Fibroblast of the aortic adventitia (primary cell): ENCODE results near the gene CCNO. TPM values are rescaled to one million over a fixed set of nuclear protein-coding genes. Genes with fewer than 3 reads are reported as not detected.

ENCODE experiments used
- DNase-seq: peaks from one replicate; pipeline ENCODE4 v3.0.0-alpha.2; 2010; ENCODE audit warnings: low read depth
- H3K4me3 ChIP-seq: 2 replicates; pipeline ENCODE4 v1.5.1; 2011; ENCODE audit warnings: low read depth, mild to moderate bottlenecking, control low read depth, low read length, moderate library complexity
- total RNA-seq: library from RNA; depleted of rRNA; stranded (reverse); fragments of >200 nt; gene quantifications from 2 replicates; pipeline ENCODE4 v1.2.3, GENCODE V29; 2012; ENCODE audit warnings: low replicate concordance
- TF ChIP-seq, protein P1 (sequence below): IDR thresholded peaks from 2 replicates; pipeline ENCODE4 v1.5.1; 2011; ENCODE audit warnings: mild to moderate bottlenecking, low read length, control low read depth, inconsistent platforms; ENCODE audit not compliant: insufficient read depth

CCNO gene
- total RNA-seq, 1 donor: 0.18 TPM

DNA sequence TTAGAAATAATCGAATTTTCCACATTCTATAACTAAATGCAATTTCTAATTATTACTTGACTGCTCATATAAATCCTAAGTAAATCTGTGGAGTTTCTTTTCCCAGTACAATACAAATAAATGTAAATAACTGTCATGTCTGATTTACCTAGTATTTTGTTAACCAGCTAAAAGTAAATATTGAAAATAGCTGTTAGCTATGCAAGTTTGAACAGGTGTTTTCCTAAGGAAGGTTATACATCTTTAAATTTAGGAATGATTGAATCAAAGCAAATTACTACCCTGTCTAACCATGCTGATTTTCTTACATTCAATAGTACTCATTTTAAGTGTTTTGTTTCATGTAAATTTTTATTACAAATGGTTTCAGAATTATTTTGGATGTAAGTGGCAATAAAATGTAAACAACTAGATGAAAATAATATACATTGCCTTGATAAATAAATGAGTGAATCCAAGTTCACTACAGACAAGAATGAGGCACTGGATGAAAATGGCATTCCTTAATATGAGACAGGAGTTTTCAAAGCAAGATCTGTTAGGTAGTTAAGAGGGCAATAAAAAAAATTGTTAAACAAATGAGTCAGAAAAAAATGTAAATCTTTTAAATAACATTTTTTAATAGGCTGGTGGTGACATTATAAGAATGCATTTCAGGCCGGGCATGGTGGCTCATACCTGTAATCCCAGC is 22.1 kb downstream of the CCNO start:
- H3K4me3 ChIP-seq: no peak overlapping the region
- TF ChIP-seq, protein P1, sequence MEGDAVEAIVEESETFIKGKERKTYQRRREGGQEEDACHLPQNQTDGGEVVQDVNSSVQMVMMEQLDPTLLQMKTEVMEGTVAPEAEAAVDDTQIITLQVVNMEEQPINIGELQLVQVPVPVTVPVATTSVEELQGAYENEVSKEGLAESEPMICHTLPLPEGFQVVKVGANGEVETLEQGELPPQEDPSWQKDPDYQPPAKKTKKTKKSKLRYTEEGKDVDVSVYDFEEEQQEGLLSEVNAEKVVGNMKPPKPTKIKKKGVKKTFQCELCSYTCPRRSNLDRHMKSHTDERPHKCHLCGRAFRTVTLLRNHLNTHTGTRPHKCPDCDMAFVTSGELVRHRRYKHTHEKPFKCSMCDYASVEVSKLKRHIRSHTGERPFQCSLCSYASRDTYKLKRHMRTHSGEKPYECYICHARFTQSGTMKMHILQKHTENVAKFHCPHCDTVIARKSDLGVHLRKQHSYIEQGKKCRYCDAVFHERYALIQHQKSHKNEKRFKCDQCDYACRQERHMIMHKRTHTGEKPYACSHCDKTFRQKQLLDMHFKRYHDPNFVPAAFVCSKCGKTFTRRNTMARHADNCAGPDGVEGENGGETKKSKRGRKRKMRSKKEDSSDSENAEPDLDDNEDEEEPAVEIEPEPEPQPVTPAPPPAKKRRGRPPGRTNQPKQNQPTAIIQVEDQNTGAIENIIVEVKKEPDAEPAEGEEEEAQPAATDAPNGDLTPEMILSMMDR: no peak
- DNase-seq: no peak

DNA sequence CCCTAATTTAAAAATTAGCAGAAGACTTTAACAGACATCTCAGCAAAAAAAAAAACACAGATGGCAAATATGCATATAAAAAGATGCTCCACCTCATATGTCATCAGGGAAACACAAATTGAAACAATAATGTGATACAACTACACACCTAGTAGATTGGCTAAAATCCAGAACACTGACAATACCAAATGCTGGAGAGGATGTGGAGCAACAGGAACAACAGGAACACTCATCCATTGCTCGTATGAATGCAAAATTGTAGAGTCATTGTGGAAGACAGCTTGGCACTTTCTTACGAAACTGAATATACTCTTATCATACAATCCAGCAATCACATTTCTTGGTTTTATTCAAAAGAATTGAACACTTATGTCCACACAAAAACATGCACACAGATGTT is 28.4 kb downstream of the CCNO start:
- TF ChIP-seq, protein P1: no peak
- H3K4me3 ChIP-seq: no peak overlapping the region
- DNase-seq: no peak

DNA sequence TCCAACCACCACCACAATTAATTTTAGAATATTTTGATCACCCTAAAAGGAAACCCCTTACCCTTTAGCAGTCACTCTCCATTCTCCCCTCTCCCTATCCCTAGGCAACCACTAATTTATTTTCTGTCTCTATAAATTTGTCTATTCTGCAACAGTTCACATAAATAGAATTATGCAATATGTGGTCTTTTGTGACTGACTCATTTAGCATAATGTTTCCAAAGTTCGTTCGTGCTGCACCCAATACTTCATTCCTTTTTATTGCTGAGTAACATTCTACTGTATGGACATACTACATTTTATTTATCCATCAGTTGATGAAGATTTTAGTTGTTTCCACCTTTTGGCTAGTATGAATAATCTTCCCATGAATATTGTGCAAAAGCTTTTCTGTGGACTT is 42.2 kb downstream of the CCNO start:
- DNase-seq: no peak
- TF ChIP-seq, protein P1: no peak
- no peak overlapping the region for H3K4me3 ChIP-seq

DNA sequence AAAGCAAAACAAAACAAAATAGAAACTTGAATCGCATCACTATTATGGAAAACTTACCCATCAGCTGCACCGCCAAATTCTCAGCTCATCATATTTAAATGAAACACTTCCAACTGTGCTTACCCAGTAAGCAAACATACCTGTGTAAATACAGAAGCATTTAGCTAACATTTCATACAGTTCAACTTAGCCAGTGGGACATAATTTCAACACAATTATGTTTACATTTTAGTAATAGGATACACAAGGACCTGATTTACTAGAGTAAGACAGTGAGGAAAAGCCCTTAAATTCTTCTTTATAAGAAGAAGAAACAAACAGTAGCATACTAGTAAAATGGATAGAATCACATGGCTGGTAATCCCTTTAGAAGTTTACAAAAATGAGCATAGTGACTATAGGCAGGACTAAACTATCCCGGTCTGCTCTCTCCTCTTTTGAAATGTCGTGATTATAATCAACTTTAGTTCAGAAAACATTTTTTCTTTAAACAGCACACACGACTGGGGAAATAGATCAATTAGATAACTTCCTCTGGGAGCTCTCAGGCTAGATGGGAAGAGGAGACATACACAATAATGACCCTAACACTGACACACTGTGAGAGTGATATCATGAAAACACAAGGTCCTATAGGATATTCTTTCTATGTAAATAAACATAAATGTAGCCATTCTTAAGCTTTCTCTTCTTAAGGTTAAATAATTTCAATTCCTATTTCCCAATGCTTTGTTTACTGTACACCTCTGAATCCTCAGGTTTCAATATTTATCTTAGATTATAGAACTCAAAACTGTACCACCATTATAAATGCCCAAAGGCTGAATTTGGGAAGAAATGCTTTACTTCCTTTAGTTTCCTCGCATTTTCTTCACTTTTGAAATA is 44.5 kb downstream of the CCNO start:
- no peak overlapping the region for H3K4me3 ChIP-seq
- DNase-seq: no peak
- TF ChIP-seq, protein P1: no peak

DNA sequence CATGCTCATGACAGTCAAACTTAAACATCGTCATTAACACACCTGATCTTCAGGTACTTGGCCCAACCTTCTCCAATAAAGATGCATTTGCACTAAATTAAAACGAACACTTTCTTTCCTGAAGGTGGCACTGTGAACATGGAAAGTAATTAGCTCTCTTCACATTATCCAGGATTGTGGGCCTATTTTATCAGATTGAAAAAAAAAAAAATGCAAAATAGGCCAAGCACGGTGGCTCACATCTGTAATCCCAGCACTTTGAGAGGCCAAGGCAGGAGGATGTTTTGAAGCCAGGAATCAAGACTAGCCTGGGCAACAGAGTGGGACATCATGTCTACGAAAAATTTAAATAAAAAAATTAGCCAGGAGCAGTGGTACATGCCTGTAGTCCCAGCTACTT is 46.0 kb downstream of the CCNO start:
- TF ChIP-seq, protein P1: peak; percentile 12
- H3K4me3 ChIP-seq: no peak overlapping the region
- DNase-seq: no peak

Other genes starting within 250 kb of the CCNO start
- gene ESM1, start 248.0 kb downstream of the CCNO start, total RNA-seq: 1.1 and 19.6 TPM in 2 replicates
- not detected in 2 replicates for gene GZMK, start 209.4 kb downstream of the CCNO start, total RNA-seq
- gene GZMA, start 131.0 kb downstream of the CCNO start, total RNA-seq: not detected in 2 replicates
- gene GPX8, start 73.4 kb downstream of the CCNO start, total RNA-seq: 79.7 and 244 TPM in 2 replicates
- not detected in 2 replicates for gene CDC20B, start 60.4 kb downstream of the CCNO start, total RNA-seq
- gene MCIDAS, start 6.3 kb downstream of the CCNO start, total RNA-seq: not detected in 2 replicates
- gene DHX29, start 74.1 kb upstream of the CCNO start, total RNA-seq: 36.7 and 53.4 TPM in 2 replicates
- 102 and 123 TPM in 2 replicates for gene MTREX, start 74.4 kb upstream of the CCNO start, total RNA-seq